ENCODE results near the gene P2RX2. TPM values are rescaled to one million over a fixed set of nuclear protein-coding genes. Genes with fewer than 3 reads are reported as not detected.
A peak's percentile ranks its signal among the peaks of the same experiment; 100 is the strongest.

Gene P2RX2
- total and polyA plus RNA-seq, 12 donors = not detected

- Histone ChIP-seq H3K27me3 (no peaks in the 10 kb centered on the region), H3K36me3 (peaks cover 0 to 100% (median 39%) of the 10 kb centered on the region in 9 donors), H3K4me3 (no peak overlapping the region), H3K27ac (no peak overlapping the region), H3K4me1 (no peaks in the 10 kb centered on the region), H3K9me3 (no peaks in the 10 kb centered on the region)
- TF ChIP-seq CTCF (IDR thresholded peaks at IDR 0.05) = no peak
- 77 to 85% methylated on average over 11 of the region's 11 CpGs for WGBS, 2 donors
- intact Hi-C loops (cut with DNase I) = no loop called here
- DNase-seq (no peak), ATAC-seq (no peak)
Measured at GRCh38 chr12:132660996-132661395, 42.4 kb downstream of the P2RX2 start.

GRCh38 chr12:132661972-132662371 lies 43.4 kb downstream of the P2RX2 start:
- Histone ChIP-seq H3K9me3 (no peaks in the 10 kb centered on the region), H3K27me3 (no peaks in the 10 kb centered on the region), H3K4me1 (no peaks in the 10 kb centered on the region), H3K27ac (no peak overlapping the region), H3K36me3 (peaks cover 0 to 100% (median 38%) of the 10 kb centered on the region in 9 donors), H3K4me3 (no peak overlapping the region)
- intact Hi-C loops (cut with DNase I) = no loop called here
- ATAC-seq (peak in 2 of 8 donors; percentile 43 to 44), DNase-seq (no peak)
- TF ChIP-seq CTCF (IDR thresholded peaks at IDR 0.05) = no peak
- WGBS, 2 donors = 71 to 85% methylated on average over 5 of the region's 5 CpGs

GRCh38 chr12:132662901-132663755 lies 44.6 kb downstream of the P2RX2 start:
- 90 to 95% methylated on average over 29 of the region's 29 CpGs for WGBS, 2 donors
- intact Hi-C loops (cut with DNase I) = no loop called here
- Histone ChIP-seq H3K9me3 (no peaks in the 10 kb centered on the region), H3K4me3 (no peak overlapping the region), H3K27me3 (no peaks in the 10 kb centered on the region), H3K27ac (no peak overlapping the region), H3K4me1 (no peaks in the 10 kb centered on the region), H3K36me3 (peaks cover 0 to 100% (median 44%) of the 10 kb centered on the region in 9 donors)
- no peak for TF ChIP-seq CTCF (IDR thresholded peaks at IDR 0.05)
- no peak for ATAC-seq
- DNase-seq = no peak

GRCh38 chr12:132664206-132665148 lies 45.9 kb downstream of the P2RX2 start:
- Histone ChIP-seq H3K27me3 (no peaks in the 10 kb centered on the region), H3K36me3 (peaks cover 0 to 100% (median 40%) of the 10 kb centered on the region in 9 donors), H3K9me3 (no peaks in the 10 kb centered on the region), H3K27ac (no peak overlapping the region), H3K4me1 (no peaks in the 10 kb centered on the region), H3K4me3 (no peak overlapping the region)
- TF ChIP-seq CTCF (IDR thresholded peaks at IDR 0.05) = no peak
- WGBS, 2 donors = 87 to 90% methylated on average over 21 of the region's 21 CpGs
- no peak for DNase-seq
- intact Hi-C loops (cut with DNase I) = no loop called here
- ATAC-seq = no peak
